PC-3 (cell line): ENCODE measurements around the gene OPHN1. TPM values are rescaled to one million over a fixed set of nuclear protein-coding genes. Genes with fewer than 3 reads are reported as not detected.

Experiments used
- ATAC-seq: fragments of 200-7000 bp; cut with Tn5 transposase; 2 replicates; pipeline ENCODE4 v1.9.1; 2020; ENCODE audit warnings: mild to moderate bottlenecking, moderate library complexity
- BruUV-seq: library from RNA; stranded (reverse); fragments of 400-500 nt; replicated peaks from 2 replicates; lab custom pipeline; 2021; lab: Mats Ljungman, UMichigan
- CTCF ChIA-PET: fragments of 300-600 bp; sonication (Branson Sonifier 250); formaldehyde crosslinking; loops from one replicate; lab custom pipeline; 2022; ENCODE audit warnings: antibody characterized with exemption; lab: Charles Lee
- POLR2A ChIA-PET: fragments of 300-600 bp; sonication (Branson Sonifier 250); formaldehyde crosslinking; loops from one replicate; lab custom pipeline; 2022; ENCODE audit warnings: antibody characterized with exemption; ENCODE audit not compliant: unreplicated experiment; lab: Charles Lee
- DNase-seq: peaks from one replicate; pipeline ENCODE4 v3.0.0-alpha.2; 2015
- H2AFZ ChIP-seq: fragments of 300-600 bp; sonication (generic); 2 replicates; pipeline ENCODE4 v1.6.0; 2016; ENCODE audit warnings: antibody characterized with exemption, low read length
- H3F3A ChIP-seq: fragments of 300-600 bp; sonication (generic); one replicate; pipeline ENCODE4 v1.6.0; 2017; ENCODE audit warnings: antibody characterized with exemption, low read length, control low read depth, mild to moderate bottlenecking; ENCODE audit not compliant: unreplicated experiment
- H3K27ac ChIP-seq: fragments of 300-600 bp; sonication (generic); 2 replicates; pipeline ENCODE4 v1.5.1; 2016; ENCODE audit warnings: mild to moderate bottlenecking, low read length
- H3K27me3 ChIP-seq: fragments of 300-600 bp; sonication (generic); 2 replicates; pipeline ENCODE4 v1.6.1; 2016; ENCODE audit warnings: low read length, mixed read lengths
- H3K36me3 ChIP-seq: fragments of 300-600 bp; sonication (generic); 2 replicates; pipeline ENCODE4 v1.6.1; 2016; ENCODE audit warnings: low read depth, mixed run types, low read length, mixed read lengths
- H3K4me1 ChIP-seq: fragments of 300-600 bp; sonication (generic); 2 replicates; pipeline ENCODE4 v1.5.1; 2016; ENCODE audit warnings: low read length; ENCODE audit not compliant: insufficient read depth
- H3K4me2 ChIP-seq: fragments of 300-600 bp; sonication (generic); 2 replicates; pipeline ENCODE4 v1.6.0; 2016; ENCODE audit warnings: low read length
- H3K4me3 ChIP-seq: fragments of 300-600 bp; sonication (generic); 2 replicates; pipeline ENCODE4 v1.5.1; 2016; ENCODE audit warnings: mild to moderate bottlenecking, low read length, mixed read lengths
- H3K79me2 ChIP-seq: fragments of 300-600 bp; sonication (generic); 2 replicates; pipeline ENCODE4 v1.6.1; 2017; ENCODE audit warnings: low read length, mixed read lengths
- H3K9ac ChIP-seq: fragments of 300-600 bp; sonication (generic); 2 replicates; pipeline ENCODE4 v1.6.0; 2016; ENCODE audit warnings: mild to moderate bottlenecking, low read length
- H3K9me2 ChIP-seq: fragments of 300-600 bp; sonication (generic); replicated peaks from 2 replicates; pipeline ENCODE4 v1.6.1; 2016; ENCODE audit warnings: mixed run types, low read length, mixed read lengths
- H3K9me3 ChIP-seq: fragments of 300-600 bp; sonication (generic); 2 replicates; pipeline ENCODE4 v1.6.1; 2016; ENCODE audit warnings: low read length, mixed read lengths
- H4K20me1 ChIP-seq: fragments of 300-600 bp; sonication (generic); 2 replicates; pipeline ENCODE4 v1.6.1; 2016; ENCODE audit warnings: low read length, mixed read lengths
- CTCF ChIP-seq: fragments of 300-600 bp; sonication (generic); conservative IDR thresholded peaks from 2 replicates; pipeline ENCODE4 v1.5.1; 2017; ENCODE audit warnings: antibody characterized with exemption, low read depth, mild to moderate bottlenecking, low read length
- EZH2 ChIP-seq: fragments of 300-600 bp; sonication (generic); IDR thresholded peaks from one replicate; pipeline ENCODE4 v1.6.1; 2017; ENCODE audit warnings: antibody characterized with exemption, mild to moderate bottlenecking, low read length; ENCODE audit not compliant: unreplicated experiment
- EZH2phosphoT487 ChIP-seq: fragments of 300-600 bp; sonication (generic); IDR thresholded peaks from 2 replicates; pipeline ENCODE4 v1.6.1; 2018; ENCODE audit warnings: mild to moderate bottlenecking, antibody characterized with exemption, low read length, borderline replicate concordance
- intact Hi-C: fragments of 100-400 bp; cut with micrococcal nuclease; formaldehyde crosslinking; loops from 2 replicates; pipeline ENCODE4 v1.9.0; 2023
- total RNA-seq: library from RNA; depleted of rRNA; stranded (reverse); fragments of >200 nt; gene quantifications from 2 replicates; pipeline ENCODE4 v1.2.3, GENCODE V29; 2014

Gene OPHN1
- total RNA-seq, 1 experiment from 2014 or later: 6.0 TPM

- TF ChIP-seq EZH2 (no peak), EZH2phosphoT487 (no peak), CTCF (no peak)
- H3K36me3 ChIP-seq: no peaks in the 10 kb centered on the region
- ChIA-PET CTCF (no interaction called here), POLR2A (interaction anchor here (0.5 to 0.6 kb wide), 2 partner anchors 57 to 737 kb away, joined by 7 to 8 read pairs; no protein-coding TSS in a partner anchor)
- peaks cover 18% of the 10 kb centered on the region for H3K79me2 ChIP-seq
- no peaks in the 10 kb centered on the region for H3K9me3 ChIP-seq
- H3K4me3 ChIP-seq: peak overlapping the region; percentile 91
- H3K27me3 ChIP-seq: no peaks in the 10 kb centered on the region
- H2AFZ ChIP-seq: peak overlapping the region; percentile 98
- BruUV-seq: TSS peak; percentile 64
- ATAC-seq (peak; percentile 2; the same call in 1 of the 2 replicates), DNase-seq (peak; percentile 31)
- peak overlapping the region; percentile 84 for H3K27ac ChIP-seq
- no peaks in the 10 kb centered on the region for H3K9me2 ChIP-seq
- no peaks in the 10 kb centered on the region for H3F3A ChIP-seq
- intact Hi-C loops: loop anchor here (1.0 to 5.0 kb wide), 3 partner anchors 66 to 235 kb away; partner anchors contain the start of gene YIPF6
- peaks cover 39% of the 10 kb centered on the region for H3K4me1 ChIP-seq
- H4K20me1 ChIP-seq: no peaks in the 10 kb centered on the region
- H3K9ac ChIP-seq: peak overlapping the region; percentile 77
- H3K4me2 ChIP-seq: peak overlapping the region; percentile 85
These were observed 647 bp downstream of the OPHN1 start for GRCh38 chrX:68432648-68433047.

GRCh38 chrX:68431836-68432235 is 1.5 kb downstream of the OPHN1 start:
- peak overlapping the region; percentile 85 for H3K4me2 ChIP-seq
- POLR2A ChIA-PET: no interaction called here

More at GRCh38 chrX:68431836-68432235, 1.5 kb downstream of the OPHN1 start:
- peak overlapping the region; percentile 91; the same call in 1 of the 2 replicates for H3K4me3 ChIP-seq
- DNase-seq (no peak), ATAC-seq (no peak)
- H3K4me1 ChIP-seq: peaks cover 39% of the 10 kb centered on the region
- intact Hi-C loops: loop anchor here (2.0 to 5.0 kb wide), 2 partner anchors 67 to 125 kb away; partner anchors contain the start of gene YIPF6
- no peaks in the 10 kb centered on the region for H3K9me3 ChIP-seq
- H2AFZ ChIP-seq: no peak overlapping the region
- CTCF ChIA-PET: no interaction called here
- H3K9ac ChIP-seq: 0 out of 2 replicates have a peak overlapping the region, but pooled peaks have one; percentile 77
- no peaks in the 10 kb centered on the region for H3K27me3 ChIP-seq
- H3K36me3 ChIP-seq: no peaks in the 10 kb centered on the region
- TF ChIP-seq EZH2phosphoT487: no peak
- TF ChIP-seq CTCF: no peak
- TF ChIP-seq EZH2: no peak
- no peaks in the 10 kb centered on the region for H3K9me2 ChIP-seq
- H4K20me1 ChIP-seq: no peaks in the 10 kb centered on the region
- H3K79me2 ChIP-seq: peaks cover 18% of the 10 kb centered on the region
- BruUV-seq: no TSS peak
- no peak overlapping the region for H3K27ac ChIP-seq
- H3F3A ChIP-seq: no peaks in the 10 kb centered on the region
